Hindlimb muscle (tissue), 1 donor: ENCODE measurements around the gene RTP5. TPM values are rescaled to one million over a fixed set of nuclear protein-coding genes. Genes with fewer than 3 reads are reported as not detected.
A peak's percentile ranks its signal among the peaks of the same experiment; 100 is the strongest.

Source experiments
- DNase-seq: peaks from one replicate; pipeline ENCODE4 v3.0.0-alpha.2; 2013
- polyA plus RNA-seq: library from polyadenylated mRNA; unstranded; fragments of 120-200 nt; gene quantifications from one replicate; pipeline ENCODE4 v1.2.1, GENCODE V29; 2013; ENCODE audit not compliant: insufficient read length

RTP5 gene
- polyA plus RNA-seq, 1 donor = not detected

DNA sequence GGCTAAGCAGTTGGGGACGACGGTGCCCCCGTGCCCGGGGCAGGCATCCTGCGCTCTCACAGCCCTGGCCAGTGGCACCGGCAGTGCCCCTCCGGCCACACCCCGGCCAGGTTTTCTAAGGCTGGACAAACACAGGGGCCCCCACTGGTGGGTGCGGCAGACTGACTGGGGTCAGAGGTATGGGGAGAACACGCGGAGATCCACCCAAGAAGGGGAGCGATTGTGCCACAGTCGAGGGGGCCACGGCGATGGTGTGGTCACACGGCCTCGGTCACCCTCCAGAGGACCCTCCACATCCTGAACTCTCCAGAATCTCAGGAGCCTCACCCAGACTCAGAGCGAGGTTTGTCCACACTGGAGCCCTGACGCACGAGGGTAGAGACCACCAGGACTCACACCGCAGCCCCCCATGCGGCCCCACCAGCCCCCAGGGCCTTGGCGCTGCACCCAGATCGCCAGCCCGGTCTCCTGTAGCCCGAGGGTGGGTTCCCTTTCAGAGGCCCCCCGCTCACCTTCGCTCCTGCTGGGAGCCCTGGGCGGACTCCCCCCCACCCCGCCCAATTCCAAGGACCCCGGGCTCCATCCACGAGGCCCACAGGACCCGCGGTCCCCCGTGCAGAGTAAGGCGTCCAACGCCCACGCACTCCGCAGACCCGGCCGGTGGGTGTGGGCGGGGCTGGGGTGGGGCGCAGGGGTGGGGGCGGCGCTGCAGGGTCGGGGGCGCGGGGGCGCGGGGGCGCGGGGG lies 26.0 kb upstream of the RTP5 start:
- DNase-seq = no peak

DNA sequence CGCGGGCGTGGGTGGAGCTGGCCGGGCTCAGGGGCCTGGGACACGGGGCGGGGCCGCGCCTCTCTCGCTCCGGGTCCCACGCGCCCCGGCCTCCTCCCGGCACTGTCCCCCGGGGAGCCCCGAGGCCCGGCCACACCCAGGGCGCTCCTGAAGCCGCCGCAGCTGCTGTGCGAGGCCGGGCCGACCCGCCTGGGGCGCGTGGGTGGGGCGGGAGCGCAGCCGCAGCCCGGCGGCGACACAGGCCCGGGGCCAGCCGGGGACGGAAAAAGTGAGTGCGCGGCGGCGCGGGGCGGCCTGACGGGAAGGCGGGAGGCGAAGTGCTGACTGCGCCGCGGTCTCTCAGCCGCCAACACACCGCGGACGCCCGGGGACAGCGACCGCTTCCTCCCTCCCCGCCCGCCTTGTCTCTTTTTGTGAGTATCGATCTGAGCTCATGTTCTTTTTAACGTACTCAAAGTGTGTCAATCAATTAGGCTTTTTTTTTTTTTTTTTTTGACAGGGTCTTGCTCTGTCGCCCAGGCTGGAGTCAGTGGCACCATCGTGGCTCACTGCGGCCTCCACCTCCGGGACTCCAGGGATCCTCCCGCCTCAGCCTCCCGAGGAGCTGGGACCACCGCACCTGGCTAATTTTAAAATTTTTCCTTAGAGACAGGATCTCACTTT lies 25.3 kb upstream of the RTP5 start:
- peak; percentile 93 for DNase-seq

DNA sequence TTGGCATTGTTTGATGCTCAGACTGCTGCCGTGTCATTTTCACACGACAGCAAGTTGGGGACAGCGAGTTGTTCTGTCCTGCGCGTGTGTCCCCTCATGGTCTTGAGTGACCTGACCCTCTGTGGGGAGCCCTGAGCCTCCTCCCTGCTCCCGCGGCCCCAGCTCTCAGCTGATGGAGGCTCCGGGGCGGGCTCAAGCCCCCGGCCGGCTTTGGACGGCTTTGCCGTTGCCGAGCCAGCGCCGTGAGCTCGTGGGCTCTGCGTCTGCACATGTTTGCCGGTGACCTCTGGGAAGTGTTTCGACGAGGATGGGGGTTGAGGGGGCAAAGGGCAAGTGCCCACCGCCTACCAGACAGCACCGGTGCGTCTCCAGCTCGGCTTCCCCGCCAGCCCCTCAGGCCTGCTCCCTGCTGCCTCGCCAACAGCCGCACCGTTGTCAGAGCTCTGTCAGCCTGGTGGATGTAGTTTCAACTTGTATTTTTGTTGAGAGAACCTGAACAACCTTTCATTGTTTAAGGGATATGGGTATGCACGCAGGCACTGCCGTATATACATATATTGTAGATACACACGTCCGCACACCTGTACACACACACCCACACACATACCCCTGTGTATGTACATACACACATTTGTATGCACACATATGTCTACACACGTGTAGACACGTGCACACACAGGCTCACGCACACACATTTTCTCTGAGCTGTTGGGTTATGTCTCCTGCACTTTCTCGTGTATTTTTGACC lies 24.5 kb upstream of the RTP5 start:
- DNase-seq = no peak

DNA sequence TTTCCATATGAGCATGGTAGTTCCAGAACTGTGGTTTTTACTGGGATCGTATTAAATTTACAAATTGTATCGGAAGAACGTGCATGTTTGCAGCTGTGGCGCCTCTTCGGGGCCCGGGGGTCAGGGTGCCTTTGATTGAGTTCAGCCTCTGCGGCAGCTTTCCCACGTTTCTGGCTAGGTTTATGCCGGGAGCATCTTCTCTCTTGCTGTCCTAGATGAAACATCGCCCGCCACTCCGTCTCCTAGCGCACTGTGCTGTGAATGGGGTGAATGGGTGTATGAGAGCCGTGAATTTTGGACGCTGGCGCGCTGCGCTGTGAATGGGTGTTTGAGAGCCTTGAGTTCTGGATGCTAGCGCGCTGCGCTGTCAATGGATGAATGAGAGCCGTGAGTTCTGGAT lies 23.1 kb upstream of the RTP5 start:
- no peak for DNase-seq

DNA sequence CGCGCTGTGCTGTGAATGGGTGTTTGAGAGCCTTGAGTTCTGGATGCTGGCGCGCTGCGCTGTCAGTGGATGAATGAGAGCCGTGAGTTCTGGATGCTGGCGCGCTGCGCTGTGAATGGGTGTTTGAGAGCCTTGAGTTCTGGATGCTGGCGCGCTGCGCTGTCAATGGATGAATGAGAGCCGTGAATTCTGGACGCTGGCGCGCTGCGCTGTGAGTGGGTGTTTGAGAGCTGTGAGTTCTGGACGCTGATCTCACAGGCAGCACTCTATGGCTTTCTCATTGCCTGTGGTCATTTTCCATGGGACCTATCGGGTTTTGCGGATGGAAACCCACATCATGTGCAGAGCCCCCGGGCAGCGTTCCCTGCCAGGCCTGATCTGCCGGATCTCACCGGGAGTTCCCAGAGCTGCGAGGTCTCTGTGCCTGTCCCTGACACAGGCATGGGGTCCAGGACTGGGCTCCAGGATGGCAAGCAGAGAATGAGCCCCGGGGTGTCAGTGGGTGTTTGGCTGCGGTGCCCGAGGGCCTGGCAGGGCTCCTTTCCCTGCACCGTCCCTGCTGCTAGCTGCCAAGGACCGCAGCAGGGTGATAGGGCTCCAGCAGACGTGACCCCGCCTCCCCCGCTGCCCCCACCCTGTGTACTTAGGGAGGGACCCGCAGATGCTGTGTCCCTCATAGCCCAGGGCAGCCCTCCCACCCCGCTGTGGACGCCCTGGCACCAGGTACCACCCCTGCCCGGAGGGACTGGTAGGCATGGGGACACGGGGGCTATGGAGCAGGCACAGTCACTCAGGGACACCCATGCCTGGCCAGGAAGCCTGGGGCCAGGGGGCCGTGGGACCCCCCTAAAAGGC lies 20.5 kb upstream of the RTP5 start:
- no peak for DNase-seq

DNA sequence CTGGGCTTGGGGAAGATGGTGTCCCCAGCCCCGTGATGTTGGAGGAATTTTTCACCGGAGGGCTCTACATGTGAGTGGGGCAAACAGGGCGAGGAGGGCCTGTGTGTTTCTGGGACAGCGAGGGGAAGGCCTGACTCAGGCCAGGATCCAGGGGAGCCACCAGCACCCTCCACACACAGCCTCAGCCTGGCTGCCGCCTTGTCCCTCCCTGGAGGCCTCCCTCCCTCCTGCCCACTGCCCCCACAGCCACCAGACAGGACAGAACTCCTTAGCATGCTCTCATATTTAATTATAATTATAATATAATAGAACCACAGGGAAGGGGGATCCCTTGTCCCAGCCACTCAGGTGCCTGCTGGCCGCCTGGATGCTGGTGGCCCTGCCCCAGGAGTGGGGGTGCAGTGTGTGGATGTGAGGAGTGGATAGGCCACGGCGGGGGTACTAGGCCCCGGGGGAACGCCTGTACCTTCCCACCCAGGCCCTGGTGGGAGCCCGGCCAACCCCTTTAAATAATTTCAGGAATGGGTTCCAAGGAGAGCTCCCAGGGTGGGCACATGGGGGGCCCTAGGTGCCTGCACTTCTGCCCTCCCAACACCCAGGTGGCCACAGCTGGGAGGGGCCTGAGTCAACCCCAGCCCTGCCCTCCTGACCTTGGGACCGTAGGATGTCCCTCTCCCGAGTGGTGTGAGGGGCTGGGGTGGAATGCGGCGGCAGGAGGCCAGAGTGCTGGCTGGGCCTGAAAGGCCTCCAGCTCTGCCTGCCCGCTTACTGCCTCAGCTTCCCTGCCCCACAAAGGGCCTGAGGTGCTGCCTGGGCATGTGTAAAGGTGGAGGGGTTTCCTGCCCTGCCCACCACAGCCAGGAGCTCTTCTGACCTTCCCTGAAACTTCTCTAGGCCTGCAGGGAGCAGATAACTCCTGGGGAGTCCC lies 19.6 kb upstream of the RTP5 start:
- DNase-seq = no peak

DNA sequence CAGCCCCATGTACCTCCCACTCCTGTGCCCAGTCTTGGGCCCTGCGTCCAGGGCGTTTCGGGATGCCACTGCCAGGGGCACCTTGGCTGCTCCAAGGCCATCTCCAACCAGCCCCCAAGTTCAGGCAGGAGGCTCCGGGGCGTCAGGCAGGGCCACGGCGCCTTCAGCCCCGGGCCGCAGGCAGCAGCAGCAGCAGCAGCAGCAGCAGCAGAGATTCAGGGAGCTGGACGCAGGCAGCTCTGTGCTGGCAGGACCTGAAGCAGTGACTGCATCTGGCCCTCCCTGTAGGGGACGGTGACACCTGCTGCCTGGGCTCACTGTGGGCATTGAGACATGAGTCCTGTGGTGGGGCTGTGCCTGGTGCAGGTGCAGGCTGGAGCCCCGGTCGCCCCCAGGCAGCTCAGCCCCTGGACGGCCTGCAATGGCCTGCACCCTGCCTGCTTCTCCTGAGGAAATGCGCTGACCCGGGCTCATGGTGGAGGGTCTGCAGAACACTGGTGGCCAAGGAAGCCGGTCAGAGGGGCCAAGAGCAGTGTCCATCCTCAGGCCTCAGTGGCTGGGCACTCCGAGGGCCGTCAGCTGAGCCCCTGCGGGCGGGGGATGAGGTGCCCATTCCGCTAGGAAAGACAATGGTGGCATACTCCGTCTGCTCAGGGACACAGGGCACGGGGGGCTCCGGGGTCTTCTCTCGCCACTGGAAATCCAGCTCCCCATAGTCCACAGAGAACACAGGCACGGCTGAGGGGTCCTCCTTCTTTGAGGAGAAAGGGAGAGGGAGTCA lies 18.8 kb upstream of the RTP5 start:
- no peak for DNase-seq

DNA sequence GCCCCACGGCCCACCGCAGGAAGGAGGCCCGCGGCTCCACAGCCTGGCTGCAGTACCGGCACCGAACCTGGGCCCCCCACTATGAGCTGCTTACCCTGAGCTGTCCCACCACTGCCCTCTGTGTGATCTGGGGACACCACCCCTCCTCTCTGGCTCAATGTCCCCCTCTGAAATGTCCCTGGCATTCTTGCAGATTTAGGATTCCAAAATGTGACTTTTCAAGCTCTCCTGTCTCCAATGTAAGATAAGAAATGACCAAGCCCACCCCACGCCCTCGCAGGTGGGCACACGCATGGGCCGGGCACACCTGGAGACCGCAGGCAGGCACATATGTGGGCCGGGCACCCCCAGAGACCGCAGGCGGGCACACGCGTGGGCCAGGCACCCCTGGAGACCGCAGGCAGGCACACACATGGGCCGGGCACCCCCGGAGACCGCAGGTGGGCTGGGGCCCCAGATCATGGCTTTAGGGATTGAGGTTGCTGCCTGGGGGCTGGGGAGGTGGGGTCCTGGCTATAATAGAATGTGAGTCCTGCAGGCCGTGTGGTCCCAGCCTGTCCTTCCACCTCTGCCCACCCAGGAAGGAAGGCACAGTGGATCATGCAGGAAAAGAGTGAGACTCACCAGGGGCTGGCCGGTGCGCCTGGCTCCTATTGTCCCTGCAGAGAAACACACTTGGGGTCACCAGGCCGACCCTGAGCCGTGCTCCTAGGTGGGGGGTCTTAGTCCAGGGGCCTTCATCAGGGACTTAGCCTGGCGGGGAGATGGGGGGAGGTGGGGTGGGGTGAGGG lies 18.0 kb upstream of the RTP5 start:
- no peak for DNase-seq

DNA sequence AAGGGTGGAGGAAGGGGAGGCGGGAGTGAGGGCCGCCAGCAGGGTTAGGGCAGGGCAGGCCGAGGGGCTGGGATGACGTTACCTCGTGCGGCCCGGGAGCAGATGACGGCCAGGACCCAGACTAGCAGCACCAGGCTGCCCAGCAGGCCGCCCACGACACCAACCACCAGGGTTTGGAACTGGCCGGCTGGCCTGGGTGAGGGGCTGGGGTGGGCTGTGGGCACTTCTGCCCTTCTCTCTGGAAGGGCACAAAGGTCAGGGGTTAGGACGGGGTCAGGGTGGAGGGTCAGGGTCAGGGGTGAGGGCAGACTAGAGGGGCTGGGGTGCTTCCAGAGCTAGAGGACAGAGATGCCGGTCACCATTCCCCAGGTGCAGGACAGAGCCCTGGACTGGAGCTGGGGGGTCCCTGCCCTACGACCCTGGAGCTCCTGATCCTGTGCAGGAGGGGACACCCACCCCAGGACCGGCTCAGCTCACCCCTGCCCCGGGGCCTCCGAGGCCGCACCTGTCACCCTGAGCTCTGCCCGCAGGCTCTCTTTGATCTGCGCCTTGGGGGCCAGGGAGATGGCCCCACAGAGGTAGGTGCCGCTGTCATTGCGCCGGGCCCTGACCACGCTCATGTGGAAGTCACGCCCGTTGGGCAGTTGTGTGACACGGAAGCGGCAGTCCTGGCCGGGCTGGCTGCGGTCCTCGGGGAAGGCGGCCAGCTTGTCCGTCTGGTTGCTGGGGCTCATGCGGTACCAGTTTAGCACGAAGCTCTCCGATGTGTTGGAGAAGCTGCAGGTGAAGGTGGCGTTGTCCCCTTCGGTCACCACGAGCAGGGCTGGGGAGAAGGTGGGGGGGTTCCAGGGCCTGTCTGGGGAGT lies 17.2 kb upstream of the RTP5 start:
- no peak for DNase-seq

DNA sequence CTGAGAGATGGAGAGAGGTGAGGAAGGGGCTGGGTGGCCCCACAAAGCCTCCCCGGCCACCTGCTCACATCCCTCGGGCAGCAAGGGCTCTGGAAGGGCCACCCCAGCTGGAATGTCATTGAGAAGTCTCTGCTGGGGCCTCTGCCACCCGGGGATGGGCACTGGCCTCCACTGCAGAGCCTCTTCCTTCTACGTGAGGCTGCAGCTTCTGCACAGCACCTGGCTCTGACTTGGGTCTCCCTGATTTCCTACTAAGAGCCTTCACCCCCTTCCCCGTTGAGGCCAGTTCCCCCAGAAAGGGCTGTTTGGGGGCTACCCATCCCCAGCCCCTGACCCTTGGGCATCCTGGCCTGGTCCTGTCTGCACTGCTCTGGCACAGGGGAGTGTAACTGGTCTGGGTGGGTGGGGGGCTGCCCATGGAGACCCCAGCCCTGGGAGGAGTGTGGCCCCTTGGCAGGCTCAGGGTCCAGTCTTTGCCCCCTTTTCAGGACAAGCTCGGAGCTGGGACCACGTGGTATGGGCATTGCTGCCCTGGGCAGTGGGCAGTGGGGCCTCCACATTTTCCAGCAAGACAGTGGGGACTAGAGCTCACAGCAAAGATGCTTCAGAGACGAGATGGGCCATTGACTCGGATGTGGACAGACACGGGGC lies 16.4 kb upstream of the RTP5 start:
- DNase-seq = no peak

DNA sequence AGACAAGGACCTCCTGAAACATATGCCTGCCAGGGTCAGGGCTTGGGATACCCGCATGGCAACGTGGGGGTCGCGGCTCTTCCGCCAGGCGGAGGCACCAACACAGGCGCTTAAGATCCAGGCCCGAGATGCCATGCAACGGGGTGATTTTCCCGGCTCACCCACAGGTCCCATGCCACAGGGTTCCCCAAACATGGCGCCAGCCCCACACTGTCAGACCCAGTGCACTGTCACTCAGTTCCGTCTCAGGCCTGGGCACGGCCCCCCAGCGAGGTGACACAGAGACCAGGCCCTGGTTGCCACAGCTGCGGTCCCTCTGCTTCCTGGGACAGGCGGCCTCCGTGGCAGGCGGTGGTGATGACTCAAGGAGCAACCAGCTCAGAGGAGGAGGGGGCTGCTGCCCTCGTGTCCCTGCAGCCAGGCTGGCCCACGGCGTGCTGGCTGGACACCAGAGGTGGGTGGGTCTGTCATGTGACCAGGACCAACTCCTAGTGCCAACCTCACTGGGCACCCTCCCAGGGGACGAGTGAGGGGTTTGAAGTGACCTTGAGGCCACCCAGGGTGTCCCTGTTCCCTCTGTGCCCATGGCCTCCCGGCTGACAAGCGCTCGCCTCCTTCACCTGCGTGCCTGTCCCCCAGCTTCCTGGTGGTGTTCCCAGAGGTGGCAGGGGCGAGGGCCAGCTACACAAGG lies 15.7 kb upstream of the RTP5 start:
- no peak for DNase-seq

DNA sequence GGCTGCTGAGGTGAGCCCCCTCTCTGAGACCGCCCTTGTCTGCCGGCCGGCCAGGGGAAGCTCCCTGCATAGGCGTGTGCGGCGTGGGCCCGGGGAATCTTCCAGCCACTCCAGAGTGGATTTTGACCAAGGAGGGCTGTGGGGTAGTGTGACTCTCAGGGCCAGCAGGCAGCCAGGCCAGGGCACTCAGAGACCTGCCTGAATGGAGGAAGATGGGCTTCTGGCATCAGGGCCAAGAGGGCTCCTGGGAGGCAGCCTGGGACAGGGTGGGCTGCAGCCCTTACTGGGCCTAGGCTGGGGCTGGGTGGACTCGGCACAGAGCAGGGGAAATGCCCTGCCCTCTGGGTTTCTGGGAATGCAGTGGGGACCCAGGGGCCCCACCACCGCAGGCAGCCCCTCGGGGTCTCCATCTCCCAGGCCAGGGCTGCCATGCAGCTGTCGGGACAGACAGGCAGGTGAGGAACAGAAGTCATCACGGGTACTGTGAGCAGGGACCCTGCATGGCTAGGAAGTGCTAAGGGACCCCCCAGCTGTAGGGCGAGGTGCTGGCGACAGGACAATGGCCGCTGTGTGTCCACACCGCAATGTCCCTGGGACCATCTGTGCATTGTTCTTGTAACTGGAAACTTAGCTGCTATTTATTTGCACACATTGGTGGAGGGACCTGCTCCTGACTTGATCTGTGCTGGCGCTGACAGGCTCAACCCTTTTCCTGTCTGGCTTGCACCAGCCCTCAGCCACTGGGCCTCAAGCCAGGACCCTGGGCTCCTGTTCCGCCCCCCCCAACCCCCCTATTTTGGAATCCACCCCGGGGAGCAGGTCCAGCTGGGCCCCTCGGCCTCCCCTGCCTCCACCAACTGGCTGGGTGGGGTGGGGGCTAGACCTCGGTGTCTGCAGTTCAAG lies 14.9 kb upstream of the RTP5 start:
- no peak for DNase-seq

DNA sequence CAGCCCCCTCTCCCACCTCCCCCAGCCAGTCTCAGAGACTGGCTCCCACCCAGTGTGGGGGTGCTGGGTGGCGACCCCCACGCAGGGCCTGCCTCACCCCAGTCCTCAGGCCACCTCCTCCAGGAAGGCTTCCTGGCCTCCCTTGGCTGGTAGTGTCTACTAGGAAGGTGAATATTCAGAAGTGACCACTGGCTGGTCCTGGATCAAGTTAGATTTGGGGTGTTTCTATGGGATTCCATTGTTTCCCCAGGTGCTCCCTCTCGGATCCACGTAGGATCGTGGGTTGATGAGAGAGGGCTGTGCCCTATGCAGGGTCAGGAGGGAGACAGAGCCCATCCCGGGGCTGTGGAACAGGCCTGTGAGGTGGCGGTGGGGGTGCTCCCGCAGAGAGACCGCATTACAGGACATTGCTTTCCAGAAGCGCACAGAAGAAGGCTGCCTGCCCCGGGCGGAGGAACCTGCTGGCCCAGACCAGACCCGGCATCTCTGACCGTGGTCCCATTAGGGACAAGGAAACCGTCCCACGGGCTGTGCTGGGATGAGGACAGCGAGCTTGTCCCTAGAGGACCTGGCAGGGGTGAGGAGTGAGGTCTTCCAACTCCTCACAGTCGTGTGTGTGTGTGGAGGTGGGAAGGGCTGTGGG lies 14.2 kb upstream of the RTP5 start:
- DNase-seq = no peak

DNA sequence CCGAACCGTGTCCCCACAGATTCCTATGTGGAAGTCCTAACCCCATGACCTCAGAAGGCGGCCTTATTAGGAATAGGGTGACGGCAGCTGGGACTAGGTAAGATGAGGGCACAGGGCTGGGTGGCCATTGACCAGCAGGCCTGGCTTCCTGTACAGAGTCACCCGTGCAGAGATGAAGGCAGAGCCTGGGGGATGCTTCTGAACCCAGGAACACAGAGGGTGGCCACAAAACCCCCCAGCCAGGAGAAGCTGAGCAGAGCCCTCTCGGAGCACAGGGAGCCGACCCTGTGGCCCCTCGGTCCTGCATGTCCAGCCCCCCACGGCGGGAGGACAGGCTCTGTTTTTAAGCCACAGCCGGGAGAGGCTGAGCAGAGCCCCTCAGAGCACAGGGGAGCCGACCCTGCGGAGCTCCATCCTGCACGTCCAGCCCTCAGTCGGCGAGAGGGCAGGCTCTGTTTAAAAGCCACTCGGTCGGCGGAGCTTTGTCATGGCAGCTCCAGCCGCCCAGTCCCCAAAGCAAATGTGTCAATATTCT lies 13.6 kb upstream of the RTP5 start:
- no peak for DNase-seq

DNA sequence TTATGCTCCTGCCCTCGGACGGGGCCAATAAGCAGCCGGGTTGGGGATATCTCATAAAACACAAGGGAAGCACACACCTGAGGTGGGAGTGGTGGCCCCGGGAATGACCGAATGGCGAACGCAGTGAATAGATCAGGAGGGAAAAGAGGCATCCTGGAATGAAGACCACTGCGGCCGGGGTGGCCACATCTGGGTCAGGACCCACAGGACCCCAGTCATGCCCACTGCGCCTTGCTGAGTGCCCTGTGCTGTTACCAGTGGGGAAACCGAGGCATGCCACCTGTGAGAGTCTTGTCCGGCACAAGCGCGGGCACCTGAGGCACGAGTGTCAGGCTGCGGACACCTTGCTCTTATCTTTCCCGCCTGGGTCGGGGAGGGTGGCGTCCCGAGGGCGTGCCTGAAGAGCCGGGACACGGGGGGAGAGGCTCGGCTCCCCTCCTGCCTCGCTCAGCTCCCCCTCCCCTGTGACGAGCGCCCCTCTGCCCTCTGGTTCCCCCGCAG lies 12.4 kb upstream of the RTP5 start:
- DNase-seq = no peak
